ENCODE results near the gene HMGCS2.

Gene HMGCS2

GRCh38 chr1:119768778-119769177, at the start of gene HMGCS2:
Gene HMGCS2 (minus strand): TSS chr1:119768905. CDS start chr1:119768844, 61 bp downstream.
- no peak for DNase-seq (ENCODE audit: low spot score)

GRCh38 chr1:119818181-119818580, 49.5 kb upstream of the HMGCS2 start:
- DNase-seq (ENCODE audit: low spot score) = no peak

DNA sequence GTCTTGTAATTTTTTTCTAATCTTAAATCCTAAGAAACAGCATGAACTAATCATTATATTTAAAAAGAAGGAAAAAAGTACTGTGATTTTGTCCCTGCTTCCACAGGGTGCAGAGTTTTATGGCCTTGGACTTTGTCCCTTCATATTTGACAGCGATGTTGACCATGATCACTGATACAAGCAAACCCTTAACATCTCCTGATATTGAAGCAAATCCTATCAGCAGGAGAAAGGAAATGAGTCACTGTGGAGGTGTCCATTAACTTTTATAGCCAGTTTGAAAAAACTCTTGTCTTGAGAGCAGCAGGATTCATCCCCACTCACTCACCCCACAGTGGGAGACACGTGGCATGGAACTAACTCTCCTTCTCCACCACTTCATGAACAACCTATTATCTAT, 47.7 kb upstream of the HMGCS2 start:
- DNase-seq (ENCODE audit: low spot score) = no peak

- DNase-seq (ENCODE audit: low spot score) = no peak
Measured at GRCh38 chr1:119815928-119816327, 47.2 kb upstream of the HMGCS2 start.

- no peak for DNase-seq (ENCODE audit: low spot score)
Measured at GRCh38 chr1:119815361-119815760, 46.7 kb upstream of the HMGCS2 start.

GRCh38 chr1:119814288-119814687, 45.6 kb upstream of the HMGCS2 start:
- no peak for DNase-seq (ENCODE audit: low spot score)

DNA sequence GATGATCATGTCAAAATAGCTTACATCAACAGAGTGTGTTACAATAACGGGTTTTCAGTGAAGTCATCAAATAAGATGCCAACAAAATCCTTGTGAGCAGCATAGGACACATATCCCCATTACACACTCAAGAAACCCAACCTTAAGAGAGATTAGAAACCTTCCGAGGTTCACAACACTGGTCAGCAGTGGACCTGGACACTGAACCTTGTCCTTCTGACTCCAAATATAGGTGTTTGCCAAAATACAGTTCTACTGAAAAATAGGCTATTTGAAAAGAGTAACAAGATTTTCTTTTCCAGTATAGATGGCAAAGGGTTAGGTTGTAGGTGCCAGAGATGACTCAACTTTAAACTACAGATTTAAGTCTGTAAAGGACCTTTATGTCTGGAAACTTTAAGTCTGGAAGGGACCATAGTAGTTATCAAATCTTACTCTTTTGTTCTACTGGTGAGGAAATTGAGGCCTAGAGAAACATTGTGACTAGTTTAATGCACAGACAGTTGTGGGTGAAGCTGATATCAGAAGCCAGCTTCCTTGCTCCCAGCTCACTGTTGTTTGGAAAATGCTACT, 43.4 kb upstream of the HMGCS2 start:
- no peak for DNase-seq (ENCODE audit: low spot score)

DNA sequence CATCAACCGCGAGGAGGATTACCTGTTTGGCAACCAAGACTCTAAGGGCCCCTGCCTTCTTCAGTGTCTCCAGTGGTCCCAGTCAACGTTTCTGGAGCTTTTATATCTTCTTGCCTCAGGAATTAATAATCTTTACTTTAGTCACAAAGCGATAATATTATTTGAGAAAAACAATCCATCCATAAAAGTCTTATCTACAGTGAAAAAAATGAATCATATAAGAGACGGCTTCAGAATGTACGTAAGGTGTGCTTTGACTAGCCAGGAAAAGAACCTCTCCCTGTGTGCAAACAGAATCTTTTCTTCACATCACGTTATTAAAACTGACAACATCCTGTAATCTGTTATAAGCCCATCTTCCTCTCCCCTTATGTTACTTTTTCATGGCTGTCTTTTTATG, 42.7 kb upstream of the HMGCS2 start, which contains the start of gene REG4:
Gene REG4, minus strand, starts transcription at position 74 of the 400 bp plus-strand sequence. CDS start 2,691 bp downstream, outside the sequence.
- no peak for DNase-seq (ENCODE audit: low spot score)

GRCh38 chr1:119808972-119809550, 40.4 kb upstream of the HMGCS2 start:
- DNase-seq (ENCODE audit: low spot score) = peak; percentile 56

- no peak for DNase-seq (ENCODE audit: low spot score)
Measured at GRCh38 chr1:119808491-119808890, 39.8 kb upstream of the HMGCS2 start.

GRCh38 chr1:119806489-119806888, 37.8 kb upstream of the HMGCS2 start:
- no peak for DNase-seq (ENCODE audit: low spot score)

DNA sequence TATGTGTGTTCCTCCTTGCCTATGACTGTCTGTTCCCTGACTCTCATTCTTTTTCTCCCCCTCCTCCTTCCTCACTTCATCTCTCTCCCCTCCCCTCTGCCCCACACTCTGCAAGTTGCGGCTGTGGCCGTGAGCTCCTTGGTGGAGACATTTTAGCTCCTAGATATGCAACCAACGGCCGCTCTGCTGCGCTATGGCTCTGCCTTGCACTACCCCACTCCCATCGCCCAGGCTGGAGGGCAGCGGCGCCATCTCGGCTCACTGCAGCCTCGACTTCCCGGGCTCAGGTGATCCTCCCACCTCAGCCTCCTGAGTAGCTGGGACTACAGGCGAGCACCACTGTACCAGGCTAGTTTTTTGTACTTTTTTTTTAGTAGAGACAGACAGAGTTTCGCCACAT, 37.0 kb upstream of the HMGCS2 start:
- DNase-seq (ENCODE audit: low spot score) = no peak

DNA sequence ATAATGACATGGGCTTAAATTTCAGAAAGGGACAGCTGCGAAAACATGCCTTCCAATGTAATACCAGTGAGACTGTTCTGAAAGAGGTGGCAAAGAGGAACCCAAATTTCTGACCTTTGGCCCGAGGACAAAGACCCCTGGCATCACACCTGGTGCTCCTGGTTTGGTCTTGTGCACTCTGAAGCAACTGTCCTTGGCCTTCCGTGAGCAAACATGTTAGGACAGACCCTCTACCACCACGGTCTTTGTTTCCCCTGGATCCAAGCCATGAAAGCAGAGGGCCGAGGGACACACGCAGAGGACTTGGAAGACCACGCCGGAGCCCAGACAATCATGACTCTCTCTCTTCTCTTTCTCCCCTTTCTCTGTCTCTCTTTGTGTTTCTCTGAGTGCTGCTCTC, 36.5 kb upstream of the HMGCS2 start:
- DNase-seq (ENCODE audit: low spot score) = no peak

GRCh38 chr1:119799599-119800177, 31.0 kb upstream of the HMGCS2 start:
- DNase-seq (ENCODE audit: low spot score) = no peak

GRCh38 chr1:119799003-119799402, 30.3 kb upstream of the HMGCS2 start:
- no peak for DNase-seq (ENCODE audit: low spot score)

DNA sequence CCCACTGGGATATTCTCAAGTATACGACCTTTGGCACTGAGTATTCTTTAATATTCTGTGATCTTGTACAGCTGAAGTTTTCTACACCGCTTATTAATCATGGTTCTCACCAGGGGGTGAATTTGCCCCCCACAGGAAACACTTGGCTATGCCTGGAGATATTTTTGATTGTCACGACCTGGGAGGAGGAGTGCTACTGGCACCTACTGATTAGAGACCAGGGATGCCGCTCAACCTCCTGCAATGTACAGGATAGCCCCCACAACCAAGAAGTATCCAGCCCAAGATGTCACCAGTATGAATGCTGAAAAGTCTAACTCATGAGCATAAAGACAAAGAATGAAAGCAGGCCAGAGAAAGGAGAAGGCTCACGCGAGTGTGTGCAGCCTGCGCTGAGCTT, 28.9 kb upstream of the HMGCS2 start:
- no peak for DNase-seq (ENCODE audit: low spot score)

- no peak for DNase-seq (ENCODE audit: low spot score)
Measured at GRCh38 chr1:119797162-119797561, 28.5 kb upstream of the HMGCS2 start.

- no peak for DNase-seq (ENCODE audit: low spot score)
Measured at GRCh38 chr1:119795261-119796200, 26.8 kb upstream of the HMGCS2 start.

DNA sequence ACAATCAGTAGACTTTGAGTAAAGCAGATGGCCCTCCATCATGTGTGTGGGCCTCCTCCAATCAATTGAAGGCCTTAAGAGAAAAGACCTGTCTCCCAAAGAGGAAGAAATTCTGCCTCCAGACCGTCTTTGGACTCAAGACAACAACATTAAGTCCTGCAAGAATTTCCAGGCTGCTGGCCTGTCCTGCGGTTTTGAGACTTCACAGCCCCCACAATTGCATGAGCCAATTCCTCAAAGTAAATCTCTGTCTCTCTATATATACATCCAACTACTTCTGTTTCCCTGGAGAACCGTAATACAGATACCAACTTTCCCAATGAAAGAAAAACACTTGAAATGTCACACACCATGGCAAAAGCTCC, 26.2 kb upstream of the HMGCS2 start:
- no peak for DNase-seq (ENCODE audit: low spot score)

DNA sequence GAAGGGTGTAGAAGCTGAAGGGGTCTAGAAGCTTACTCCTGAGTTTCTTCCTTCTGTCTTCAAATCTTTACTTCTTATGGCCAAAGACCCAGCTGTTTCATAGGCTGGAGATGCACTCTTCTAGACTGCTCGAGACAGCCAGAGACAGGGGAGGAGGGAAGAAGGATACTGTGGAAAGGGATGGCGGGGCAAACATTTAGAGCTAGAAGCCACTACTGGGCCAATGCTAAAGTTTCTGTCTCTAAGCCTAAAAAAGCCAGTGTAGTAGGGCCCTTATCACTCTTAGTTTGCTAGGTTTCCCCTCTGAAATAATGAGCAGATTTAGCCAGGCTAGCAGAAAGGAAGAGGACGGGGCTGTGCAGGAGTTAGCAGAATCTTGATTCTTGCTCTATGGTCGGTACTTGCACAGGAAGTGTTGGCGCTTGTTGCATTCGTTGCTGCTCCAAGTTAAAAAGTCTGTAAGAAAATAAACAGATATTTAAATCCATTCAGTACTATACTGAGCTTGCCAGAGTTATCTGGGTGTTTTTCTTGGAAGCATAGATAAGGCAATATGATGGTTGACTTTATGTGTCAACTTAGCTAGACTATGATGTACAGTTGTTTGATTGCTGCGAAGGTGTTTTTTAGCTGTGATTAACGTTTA, 25.6 kb upstream of the HMGCS2 start:
- DNase-seq (ENCODE audit: low spot score) = no peak

DNA sequence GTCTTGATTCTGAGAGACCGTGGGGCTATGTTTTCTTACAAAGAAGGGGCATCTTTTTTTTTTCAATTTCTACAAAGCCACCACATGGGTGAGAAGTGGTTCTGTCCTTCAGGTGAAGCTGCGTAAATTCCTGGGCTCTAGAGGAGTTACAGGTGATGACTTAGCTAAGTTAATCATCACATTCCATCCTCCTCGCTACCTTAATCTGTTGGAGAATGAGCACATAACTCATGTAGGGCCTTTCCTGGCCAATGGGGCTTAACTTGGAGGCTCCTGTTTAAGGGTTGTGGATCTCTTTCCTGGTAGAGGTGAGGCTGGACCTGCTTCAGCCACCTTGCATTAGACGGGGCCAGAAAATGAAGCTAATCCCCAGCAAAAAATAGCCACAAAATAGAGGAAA, 22.7 kb upstream of the HMGCS2 start:
- no peak for DNase-seq (ENCODE audit: low spot score)
